Fibroblast of skin of left biceps (primary cell): ENCODE data around the gene EBI3.
"Not testable (repeated sequence)": the region's sequence is repeated elsewhere in the genome, so short reads cannot be mapped to it uniquely, and the experiment has no call there.

ENCODE experiments used
- DNase-seq, 2 experiments: peaks; one replicate each; pipeline ENCODE4 v3.0.0-alpha.2; 2013; ENCODE audit warnings: low read depth in 2 of 2

EBI3 gene

DNA sequence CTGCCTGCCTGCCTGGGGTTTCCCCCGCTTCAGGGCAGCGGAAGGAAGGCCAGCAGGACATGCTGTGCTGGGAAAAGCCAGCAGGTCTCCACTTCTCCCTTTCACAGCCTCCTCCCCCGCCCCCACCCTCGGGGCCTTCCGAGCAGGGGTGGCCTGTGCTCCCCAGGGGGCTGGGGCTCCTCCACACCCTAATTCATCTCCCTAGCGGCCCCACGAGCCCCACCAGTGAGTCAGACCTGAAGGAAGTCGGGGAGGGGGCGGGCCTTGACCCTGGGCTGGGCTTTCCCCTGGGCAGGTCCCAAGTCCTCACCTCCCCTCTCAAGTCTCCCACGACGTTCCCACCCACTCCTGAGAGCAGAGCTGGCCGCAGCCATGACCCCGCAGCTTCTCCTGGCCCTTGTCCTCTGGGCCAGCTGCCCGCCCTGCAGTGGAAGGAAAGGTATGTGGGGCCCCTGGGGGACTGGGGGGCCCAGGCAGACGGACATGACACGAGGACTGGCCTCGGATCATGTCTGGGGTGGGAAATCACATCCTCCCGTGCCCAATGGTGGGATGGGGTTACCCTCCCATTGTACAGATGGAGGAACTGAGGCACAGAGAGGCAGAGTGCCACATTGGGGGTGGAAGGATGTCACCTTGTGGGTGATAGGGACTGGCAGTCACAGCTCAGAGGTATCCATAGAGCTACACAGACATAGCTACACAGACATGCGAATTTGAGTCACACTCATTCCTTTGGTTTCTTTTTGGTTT, at the start of gene EBI3:
Gene EBI3, plus strand, starts transcription at position 345 of the 753 bp plus-strand sequence. Its CDS starts 28 bp downstream, at position 373.
- DNase-seq, result no peak

DNA sequence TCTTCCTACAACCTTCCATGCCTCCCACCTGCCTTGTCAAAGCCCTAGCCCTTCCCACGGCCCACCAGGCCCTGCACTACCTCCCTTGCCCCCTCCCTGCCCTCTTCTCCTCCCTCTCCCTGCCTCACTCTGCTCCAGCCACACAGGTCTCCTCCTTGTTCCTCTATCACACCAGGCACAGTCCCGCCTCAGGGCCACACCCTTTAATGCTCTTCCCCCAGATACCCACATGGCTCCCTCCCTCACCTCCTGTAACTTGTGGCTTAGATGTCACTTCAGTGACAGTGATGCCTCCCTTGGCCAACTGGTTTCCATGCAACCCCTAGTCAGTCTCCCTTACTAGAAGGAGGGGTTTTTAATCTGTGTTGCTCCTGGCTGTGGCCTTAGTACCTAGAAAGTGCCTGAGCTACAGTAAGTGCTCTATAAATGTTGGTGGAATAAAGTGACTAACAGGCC, 48.2 kb upstream of the EBI3 start:
- DNase-seq, result no peak

DNA sequence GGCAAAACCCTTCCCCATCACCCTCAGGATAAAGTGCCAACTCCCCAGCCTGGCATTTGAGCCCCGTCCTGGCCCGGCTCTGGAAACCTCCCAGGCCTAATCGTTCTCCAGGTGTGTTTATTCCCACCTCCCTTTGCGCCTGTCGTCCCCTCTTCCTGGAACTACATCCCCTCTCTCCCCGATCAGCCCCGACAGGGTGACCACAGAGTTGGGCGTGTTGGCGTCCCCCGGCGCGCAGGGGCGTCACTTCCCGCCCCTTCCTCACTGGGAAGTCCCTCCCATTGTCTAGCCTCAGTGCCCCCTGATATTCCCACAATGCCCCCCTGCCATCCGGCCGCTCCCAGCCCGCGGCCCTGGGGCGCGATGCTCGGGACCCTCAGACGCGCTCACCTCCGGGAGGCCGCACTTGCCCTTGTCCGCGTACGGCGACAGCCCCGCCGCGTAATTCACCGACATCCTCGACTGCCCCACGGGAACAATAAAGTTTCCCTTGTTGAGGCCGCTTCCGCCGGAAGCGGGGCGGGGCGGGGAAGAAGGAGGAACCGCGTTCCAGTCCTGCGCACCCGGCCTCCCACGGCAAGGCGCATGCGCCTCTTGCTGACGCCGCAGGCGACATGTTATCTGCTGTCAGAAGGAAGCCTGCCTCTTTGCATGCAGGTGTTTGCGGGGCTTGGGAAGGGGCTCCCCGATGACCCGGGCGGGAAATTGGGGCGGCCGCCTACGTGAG, 47.1 kb upstream of the EBI3 start, which contains the start of the genes ANKRD24 and SIRT6:
Gene ANKRD24, plus strand, starts transcription at position 606 of the 727 bp plus-strand sequence. CDS start 3,737 bp downstream, outside the sequence.
Gene SIRT6, minus strand, starts transcription at position 480 of the 727 bp plus-strand sequence. Its CDS starts 24 bp downstream, at position 456.
- peak; percentile 81 to 85 for DNase-seq

DNA sequence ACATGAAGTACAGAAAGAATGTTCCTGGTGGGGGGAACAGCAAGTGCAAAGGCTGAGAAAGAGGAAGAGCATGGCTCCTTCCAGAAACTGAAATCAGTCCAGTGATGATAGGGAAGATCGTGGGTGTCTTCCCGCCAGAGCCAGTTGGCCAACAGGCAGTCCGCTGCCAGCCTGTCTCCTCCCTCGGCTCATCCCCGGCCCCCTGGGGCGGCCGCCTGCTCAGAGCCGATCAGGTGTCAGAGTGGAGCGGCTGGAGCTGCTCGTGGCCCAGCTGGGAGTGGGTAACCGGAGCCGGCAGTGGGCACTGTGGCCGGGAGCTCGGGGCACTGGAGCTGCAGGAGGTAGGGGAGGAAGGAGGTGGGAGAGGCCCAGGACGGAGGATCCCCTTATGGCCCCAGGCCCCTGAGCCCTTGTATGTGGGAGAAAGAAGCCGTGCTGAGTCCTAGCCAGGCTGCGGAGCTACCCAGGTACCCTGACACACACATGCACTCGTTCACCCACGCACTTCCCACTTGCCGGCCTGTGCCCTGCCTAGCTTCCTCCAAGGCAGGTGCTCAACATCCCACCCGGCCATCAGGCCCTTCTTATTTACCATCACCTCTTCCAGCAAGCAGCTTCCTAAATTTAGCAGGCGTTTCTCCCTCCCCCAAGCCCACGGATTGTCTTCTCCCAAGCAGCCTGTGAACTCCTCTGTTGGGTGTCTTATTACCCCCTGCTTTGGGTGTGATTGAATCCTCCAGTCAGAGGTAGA, 45.2 kb upstream of the EBI3 start:
- DNase-seq, result no peak

GRCh38 chr19:4184718-4185352, 44.5 kb upstream of the EBI3 start:
- DNase-seq, result no peak

GRCh38 chr19:4185413-4186086, 43.8 kb upstream of the EBI3 start:
- DNase-seq, result no peak

DNA sequence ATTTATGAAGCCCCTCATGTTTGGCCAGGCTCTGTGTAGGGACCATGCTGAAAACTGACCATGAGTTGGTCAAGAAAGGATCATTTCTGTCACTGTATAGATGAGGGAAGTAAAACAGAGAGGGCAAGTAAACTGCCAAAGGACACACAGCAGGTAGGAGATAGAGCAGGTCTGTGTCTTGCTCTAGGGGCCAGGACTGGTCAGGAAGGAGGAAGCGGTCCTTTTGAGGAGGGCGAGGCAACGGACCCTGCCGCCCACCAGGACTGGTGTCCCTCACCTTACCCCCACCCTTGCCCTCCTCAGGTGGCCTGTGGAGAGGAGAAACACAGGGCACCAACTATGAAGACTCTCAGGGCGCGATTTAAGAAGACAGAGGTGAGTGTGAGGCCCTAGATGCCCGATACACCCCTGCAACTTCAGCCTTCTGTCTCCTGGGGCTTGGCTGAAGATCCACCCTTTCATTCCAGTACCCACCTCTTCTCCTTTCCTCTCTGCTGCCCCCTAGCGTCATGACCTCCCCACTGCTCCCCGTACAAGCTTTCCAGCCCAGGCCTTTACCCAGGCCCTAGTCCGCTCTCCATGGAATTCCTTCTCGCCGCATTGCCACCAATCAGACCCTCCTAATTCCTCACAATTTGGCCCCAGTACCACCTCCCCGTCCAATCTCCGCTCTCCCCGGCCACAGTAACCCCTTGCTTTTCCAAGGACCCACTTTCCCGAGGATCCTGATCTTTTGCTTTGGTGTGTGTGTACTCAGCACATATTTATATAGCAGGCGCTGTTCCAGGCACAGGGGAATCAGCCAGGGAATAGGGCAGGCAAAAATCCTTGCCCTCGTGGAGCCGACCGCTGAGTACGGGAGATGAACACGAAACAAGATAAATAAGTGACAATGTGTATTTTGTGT, 43.0 kb upstream of the EBI3 start:
- DNase-seq, result peak; percentile 8 to 20

DNA sequence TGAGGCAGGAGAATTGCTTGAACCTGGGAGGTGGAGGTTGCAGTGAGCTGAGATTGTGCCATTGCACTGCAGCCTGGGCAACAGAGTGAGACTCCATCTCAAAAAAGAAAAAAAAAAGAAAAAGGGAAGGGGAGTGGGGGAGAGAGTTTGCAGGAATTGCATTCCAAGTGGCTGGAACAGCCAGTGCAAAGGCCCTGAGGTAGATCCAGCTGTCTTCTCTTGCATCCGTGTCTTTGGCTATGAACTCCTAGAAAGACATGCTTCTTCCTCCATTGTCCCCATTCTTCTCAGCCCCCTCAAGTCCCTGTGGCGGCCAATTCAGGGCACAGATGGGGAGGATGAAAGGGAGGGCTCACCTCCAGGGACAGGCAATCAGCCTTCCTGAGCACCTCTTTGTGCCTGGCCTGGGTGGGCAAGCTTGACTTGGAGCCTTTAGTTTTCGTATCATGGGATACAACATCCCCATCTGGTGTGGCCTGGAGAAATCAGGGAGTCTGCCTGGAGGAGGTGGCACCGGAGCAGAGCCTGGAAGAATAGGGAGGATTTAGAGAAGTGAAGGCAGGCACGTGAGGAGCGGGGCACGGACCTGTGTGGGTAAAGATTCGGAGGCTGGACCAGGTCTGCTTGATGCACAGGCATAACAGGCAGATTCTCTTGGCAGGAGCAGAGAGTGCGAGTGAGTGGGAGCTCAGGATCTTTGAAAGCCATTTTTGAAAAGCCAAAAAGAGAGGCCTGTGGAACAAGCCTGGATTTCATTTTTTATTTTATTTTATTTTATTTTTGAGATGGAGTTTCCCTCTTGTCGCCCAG, 41.8 kb upstream of the EBI3 start:
- no peak for DNase-seq

- no peak for DNase-seq
These were observed 39.7 kb upstream of the EBI3 start for GRCh38 chr19:4189641-4190040.

- DNase-seq, result not testable (repeated sequence)
These were observed 36.8 kb upstream of the EBI3 start for GRCh38 chr19:4192537-4192936.

GRCh38 chr19:4194353-4194752, 35.0 kb upstream of the EBI3 start:
- no peak for DNase-seq

- no peak for DNase-seq
These were observed 33.3 kb upstream of the EBI3 start for GRCh38 chr19:4196009-4196408.

DNA sequence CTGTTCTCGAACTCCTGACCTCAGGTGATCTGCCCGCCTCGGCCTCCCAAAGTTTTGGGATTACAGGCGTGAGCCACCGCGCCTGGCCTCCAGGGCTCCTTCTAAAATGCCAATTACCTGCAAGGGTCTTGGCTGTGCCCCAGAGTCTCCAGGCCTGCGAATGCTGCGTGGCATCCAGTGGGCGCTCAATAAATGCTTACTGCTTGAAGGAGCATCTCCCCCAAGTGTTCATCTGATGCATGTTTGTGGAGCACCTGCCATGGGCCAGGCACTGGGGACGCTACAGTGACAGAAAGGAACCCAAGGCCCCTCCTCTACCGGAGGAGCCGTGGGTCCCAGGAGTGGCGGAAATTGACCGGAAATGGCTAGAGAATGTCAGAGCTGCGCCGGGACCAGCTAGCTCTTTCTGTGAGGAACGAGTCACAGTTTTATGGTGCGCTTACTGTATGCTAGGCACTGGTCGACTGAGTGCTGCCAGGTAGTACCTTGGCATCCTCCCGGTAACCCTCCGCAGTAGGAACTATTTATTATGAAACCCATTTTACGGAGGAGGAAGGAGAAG, 32.7 kb upstream of the EBI3 start:
- DNase-seq, result no peak

DNA sequence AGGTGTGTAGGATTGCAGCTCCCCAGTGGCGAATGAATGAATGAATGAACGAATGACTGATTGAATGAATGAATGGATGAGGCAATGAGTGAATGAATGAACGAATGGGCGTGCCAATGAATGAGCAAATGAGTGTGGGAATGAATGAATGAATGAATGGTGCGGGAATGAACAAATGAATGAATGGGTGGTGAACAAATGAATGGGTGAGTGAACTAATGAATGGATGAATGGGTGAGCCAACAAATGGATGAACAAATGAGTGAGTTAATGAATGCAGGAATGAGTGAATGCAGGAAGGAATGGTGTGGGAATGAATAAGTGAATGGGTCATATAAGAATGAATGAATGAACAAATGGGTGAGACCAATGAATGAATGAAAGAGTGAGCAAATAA, 32.1 kb upstream of the EBI3 start:
- no peak for DNase-seq

DNA sequence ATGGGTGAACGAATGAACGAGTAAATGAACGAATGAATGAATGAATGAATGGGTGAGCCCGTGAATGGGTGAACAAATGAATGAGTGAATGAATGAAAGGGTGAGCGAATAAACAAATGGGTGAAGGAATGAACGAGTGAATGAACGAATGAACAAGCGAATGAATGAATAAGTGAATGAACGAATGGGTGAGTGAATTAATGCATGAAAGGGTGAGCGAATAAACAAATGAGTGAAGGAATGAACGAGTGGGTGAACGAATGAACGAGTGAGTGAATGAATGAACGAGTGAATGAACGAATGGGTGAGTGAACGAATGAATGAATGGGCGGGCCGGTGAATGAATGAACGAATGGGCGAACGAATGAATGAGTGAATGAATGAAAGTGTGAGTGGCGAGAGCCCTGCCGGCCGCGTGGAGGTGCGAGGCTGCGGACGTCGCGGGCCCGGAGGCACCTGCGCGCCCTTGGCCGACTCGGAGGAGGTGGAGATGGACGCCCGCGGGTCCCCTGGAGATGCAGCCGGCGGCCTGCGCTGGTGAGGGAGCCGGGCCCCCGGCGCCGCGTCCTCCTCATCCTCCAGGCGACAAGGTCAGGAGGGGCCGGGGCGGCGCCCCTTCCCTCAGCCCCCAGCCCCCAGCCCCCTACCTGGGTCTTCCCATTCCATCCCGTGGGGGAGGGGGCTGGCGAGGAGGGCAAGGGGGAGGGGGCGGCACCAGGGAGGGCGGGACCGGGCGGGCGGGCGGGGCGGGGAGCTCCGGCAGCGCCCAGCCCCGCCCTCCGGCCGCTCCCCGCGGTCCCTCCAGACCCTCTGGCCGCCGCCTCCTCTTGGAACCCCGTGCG, 31.5 kb upstream of the EBI3 start:
- DNase-seq, result no peak

- DNase-seq, result no peak
These were observed 30.7 kb upstream of the EBI3 start for GRCh38 chr19:4198467-4199126.

DNA sequence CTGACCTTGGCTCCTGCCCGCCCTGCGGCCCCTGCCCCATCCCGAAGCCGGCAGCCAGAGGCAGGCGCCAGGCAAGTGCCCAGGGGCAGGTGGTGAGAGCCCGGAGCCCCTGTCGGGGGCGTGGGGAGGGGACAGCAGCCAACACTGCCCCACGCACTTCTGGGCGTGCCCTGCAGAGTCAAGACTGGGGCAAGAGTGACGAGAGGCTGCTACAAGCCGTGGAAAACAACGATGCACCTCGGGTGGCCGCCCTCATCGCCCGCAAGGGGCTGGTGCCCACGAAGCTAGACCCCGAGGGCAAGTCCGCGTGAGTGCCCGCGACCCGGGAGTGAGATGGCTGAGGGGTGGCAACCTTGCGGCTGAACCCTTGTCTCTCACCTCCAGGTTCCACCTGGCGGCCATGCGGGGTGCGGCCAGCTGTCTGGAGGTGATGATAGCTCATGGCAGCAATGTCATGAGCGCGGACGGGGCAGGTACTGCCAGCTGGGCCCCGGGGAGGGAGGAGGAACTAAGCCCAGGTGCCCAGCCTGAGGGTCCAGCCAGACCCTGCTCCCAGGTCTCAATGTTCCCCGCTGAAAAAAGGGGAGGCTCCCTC, 29.5 kb upstream of the EBI3 start:
- DNase-seq, result no peak
